AG08396 (cell line): Measurements from ENCODE around the gene ALDOB.

Experiments
- DNase-seq: peaks from one replicate; pipeline ENCODE4 v3.0.0; 2012; ENCODE audit warnings: low spot score, mixed read lengths

The ALDOB gene

DNA sequence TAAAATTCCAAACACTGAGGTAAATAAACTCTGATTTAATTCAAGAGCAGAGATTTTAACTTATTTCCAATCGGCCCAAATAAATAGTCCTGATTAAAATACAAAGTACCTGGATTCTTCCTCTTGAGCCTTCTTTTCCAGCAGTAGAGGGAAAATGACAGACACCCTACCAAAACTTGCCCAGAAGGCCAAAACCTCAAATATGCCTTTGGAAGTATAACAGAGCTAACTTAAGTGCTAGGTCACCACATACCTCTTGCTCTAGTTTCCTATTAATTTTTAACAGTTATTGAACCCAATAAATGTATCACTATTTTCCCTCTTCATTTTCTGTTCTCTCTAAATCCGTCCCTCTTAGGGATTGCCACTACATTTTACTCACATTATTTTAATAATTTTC, 52.2 kb downstream of the ALDOB start:
- DNase-seq: no peak

DNA sequence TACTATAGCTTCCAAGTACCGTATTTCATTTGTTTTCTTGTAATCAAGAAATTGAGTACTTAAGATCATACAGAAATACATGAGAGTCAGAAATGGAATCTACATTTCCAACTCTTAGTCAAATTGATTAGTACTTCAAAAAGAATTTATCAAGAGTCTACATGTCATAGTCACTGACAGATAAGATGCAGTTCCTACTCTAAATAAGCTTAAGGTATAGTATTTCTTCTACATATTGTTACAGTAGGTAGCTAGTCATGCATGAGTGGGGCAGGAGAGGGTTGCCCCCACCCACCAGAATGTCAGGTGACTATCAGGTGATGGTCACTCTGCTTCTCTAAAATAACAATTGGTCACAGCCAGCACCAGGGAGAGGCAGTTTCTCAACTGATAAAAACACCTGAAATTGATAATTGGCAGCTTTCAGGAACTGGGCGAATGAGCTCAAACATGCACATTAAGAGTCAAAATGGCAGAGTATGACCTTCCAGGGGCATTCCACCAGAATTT, 53.7 kb downstream of the ALDOB start:
- DNase-seq: no peak

DNA sequence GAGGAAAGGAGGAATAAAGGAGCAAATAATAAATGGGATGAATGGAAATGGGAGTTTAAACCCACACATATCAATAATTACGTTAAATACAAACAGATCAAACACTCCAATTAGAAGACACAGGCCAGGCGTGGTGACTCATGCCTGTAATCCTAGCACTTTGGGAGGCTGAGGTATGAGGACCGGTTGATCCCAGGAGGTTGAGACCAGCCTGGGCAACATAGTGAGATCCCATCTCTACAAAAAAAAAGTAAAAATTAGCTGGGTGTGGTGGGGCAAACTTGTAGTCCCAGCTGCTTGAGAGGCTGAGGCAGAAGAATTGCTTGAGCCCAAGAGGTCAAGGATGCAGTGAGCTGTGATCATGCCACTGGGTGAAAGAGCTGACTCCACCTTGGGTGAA, 54.5 kb downstream of the ALDOB start:
- DNase-seq: no peak

DNA sequence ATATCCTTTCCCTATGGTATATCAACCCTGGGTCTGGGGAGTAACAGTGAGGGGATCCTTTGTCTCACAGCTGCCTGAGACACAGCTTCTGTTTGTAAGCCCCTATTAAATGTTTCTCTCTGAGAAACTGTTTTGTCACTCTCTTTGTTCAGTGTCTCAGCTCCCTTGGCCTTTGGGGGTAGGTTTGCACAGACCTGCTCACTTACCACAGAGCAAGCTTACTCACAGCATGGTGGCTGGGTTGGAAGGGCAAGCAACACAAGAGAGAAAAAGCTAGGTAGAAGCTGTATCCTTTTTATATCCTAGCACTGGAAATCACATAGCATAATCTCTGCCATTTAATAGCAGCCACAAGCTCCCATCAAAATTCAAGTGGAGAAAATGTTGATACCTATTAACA, 55.3 kb downstream of the ALDOB start:
- no peak for DNase-seq

DNA sequence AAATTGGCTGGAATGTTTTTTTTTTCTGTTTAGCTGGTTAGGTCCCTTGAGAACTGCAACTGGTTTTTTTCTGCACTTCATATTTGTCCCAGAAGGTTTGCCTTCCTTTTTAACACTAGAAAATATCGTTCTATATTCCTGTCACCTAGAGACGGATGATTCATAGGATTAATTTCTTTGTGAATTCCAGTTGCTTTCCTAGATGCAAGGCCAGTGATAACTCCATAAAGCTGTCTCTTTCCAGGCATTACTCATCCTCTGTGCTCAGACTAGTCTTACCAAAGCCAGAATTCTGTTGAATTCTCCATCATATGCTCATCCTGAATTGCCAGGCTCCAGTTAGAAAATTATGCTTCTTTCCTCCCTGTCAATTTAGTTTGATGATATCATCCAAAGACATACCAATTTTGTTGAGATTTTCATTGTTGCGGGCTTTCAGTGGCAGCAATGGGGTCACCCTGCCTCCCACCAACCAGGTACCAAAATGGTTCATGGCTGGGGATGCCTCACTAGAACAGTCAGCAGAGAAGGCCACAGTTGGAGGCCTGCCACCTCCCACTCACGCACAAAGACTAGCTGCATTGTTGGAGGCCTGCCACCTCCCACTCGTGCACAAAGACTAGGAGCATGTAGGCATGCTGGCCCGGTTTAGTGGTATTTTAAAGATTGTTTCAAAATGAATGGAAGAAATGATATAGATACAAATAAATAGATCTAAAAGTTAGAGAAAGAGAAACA, 59.3 kb downstream of the ALDOB start:
- DNase-seq: peak; percentile 2

DNA sequence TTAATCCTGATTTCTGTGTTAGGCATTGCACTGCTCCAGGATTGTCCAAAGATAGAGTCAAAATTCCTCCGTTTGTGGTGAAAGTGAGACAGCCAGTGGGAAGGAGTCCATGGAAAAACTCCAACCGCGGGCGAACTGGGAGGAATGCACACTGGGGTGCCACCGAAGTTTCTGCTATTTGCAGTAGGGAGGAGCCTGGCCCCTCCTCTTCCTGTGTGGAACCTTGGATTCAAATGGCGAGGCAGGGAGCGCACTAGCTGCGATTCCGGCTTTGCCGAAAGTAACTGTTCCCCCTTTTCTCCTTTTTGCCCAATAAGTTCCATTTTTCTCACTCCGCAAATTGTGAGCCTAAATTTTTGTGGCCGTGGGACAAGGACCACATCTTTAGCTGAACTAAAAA, 60.0 kb downstream of the ALDOB start:
- no peak for DNase-seq

DNA sequence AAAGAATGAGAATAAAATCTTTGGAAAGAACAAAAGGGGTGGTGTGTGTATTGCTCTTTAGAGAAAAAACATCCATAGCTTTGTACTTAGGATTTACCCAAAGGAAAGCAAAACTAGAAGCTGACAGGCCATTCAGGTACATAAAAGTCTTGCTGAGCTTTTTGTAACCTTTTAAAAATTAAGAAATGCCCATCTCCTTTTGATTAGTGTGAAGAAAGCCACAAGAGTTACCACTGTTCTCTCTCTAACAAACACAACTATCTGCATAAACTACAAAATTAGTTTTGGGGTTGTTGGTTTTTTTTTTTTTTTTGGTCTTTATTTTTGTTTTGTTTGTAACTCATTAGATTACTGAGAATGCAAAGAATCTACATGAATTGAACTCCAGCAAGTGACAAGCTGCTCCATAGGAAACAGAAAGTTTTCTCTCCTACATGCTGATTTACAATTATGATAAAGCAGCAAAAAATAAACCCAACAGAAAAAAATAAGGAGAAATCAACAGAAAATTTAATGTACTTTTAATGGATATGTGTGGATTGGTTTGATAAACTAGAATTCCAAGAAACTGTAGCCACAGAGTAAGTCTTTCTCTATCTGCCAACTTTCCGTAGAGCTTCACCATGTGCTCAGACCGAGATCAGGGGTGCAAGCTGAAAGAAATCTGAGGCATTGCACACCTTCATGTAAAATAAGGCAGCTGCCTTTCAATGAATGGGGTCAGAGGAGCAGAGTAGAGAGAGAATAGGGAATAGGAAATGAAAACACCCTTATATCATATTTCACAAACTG, 63.1 kb downstream of the ALDOB start:
- DNase-seq: no peak

DNA sequence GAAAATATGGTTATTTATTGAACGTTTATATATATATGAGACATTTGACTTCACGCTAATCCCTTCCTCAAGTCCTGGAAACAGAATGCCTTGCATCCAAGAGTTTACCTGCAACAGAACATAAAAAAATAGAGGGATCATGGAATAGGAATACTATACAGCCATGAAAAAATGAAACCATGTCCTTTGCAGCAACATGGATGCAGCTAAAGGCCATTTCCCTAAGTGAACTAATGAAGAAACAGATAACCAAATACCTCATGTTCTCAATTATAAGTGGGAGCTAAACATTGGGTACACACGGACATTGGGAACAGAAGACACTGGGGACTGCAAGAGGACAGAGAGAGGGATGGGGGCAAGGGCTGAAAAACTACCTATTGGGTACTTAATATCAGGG, 63.8 kb downstream of the ALDOB start:
- DNase-seq: no peak
